ENCODE data around the gene OR2V2.
A peak's percentile ranks its signal among the peaks of the same experiment; 100 is the strongest.

The OR2V2 gene

DNA sequence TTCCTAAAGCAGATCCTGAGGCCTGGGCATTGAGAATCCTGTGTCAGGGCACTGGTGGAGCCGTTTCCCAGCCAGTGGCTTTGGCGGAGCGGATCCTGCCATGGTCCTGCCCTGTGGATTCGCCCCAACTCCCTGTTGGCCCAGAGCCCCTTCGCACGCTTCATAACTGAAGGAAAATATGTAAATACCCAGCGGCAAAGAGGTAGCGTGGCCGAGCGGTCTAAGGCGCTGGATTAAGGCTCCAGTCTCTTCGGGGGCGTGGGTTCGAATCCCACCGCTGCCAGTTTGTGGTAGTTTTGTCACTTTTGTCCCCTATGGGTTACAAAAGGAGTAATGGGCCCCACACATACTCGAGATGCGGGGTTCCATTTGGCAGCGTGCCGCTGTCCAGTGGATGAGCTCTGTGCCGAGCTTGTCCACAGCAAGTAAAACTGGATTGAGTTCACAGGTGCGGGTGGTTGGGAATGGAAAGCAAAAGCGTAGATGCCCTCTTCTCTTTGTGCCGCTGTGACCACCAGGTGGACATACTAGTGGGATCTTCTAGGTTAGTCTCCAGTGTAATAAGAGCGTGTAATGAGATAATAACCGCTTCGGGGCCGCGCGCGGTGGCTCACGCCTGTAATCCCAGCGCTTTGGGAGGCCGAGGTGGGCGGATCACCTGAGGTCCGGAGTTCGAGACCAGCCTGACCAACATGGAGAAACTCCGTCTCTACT is 40.3 kb downstream of the OR2V2 start:
- TF ChIP-seq, protein P1, sequence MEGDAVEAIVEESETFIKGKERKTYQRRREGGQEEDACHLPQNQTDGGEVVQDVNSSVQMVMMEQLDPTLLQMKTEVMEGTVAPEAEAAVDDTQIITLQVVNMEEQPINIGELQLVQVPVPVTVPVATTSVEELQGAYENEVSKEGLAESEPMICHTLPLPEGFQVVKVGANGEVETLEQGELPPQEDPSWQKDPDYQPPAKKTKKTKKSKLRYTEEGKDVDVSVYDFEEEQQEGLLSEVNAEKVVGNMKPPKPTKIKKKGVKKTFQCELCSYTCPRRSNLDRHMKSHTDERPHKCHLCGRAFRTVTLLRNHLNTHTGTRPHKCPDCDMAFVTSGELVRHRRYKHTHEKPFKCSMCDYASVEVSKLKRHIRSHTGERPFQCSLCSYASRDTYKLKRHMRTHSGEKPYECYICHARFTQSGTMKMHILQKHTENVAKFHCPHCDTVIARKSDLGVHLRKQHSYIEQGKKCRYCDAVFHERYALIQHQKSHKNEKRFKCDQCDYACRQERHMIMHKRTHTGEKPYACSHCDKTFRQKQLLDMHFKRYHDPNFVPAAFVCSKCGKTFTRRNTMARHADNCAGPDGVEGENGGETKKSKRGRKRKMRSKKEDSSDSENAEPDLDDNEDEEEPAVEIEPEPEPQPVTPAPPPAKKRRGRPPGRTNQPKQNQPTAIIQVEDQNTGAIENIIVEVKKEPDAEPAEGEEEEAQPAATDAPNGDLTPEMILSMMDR (IDR thresholded peaks at IDR 0.05; ENCODE audit: borderline replicate concordance, insufficient read depth, low read depth, low read length): no peak

DNA sequence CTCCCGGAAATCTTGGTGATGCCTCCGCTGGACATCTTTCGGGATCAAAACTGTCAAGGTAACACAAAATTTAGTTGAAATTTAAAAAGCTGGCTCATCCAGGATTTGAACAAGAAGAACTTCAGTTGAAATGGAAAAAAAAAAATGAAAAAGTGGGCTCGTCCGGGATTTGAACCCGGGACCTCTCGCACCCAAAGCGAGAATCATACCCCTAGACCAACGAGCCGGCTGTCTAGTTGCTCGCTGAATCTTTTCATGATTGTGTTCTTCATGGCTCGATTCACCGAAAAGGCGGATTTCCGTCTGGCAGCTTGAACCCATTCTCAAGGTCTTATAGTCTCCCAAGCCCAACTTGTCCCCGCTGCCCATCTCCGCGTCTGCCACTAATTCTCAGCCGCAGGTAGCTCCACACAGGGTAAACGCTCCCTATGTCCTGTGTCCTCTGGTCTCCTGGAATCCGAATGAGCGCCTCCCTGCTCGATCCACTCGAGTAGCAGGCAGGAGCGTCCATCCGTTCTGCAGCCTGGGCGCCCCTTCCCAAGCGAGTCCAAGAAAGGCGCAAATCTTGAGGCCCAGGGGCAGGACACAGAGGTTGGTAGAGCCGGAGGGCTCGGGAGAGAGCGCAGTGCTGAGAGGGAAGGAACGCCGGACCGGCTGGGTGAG is 41.4 kb downstream of the OR2V2 start:
- H3K4me3 ChIP-seq (ENCODE audit: low read depth, low read length): peak overlapping the region; percentile 70
- TF ChIP-seq, protein P1 (IDR thresholded peaks at IDR 0.05; ENCODE audit: borderline replicate concordance, insufficient read depth, low read depth, low read length): no peak

More for the DNA sequence above, 40.3 kb downstream of the OR2V2 start:
- H3K4me3 ChIP-seq (ENCODE audit: low read depth, low read length): peak overlapping the region; percentile 53

DNA sequence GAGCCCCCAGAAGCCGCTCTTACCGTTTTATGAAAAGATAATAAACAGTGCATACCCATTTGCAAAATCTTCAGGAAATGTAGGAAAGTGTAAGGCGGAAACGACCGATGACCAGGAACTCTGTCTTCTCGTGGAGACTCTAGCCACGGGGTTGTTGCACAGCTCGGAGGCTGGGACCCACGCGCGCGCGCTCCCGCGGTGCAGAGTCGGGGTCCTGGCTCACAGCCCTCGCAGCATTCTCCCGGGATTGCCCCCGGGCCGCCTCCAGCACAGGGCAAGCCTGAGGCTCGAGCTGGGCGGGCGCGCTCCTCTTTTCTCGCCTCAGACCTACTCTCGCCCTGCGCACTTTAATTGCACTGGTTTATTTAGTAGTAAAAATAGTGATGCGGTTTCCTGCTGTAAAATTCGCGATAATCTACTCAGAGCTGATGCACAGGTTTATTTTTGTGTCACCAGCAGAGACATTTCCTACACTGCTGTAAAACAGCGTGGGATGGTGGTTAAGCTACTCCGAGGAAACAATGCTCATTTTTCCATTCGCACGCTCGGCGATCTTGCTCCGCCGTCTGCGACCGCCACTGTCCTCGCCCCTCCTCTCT is 42.1 kb downstream of the OR2V2 start:
- H3K4me3 ChIP-seq (ENCODE audit: low read depth, low read length): peak overlapping the region; percentile 70
- TF ChIP-seq, protein P1 (IDR thresholded peaks at IDR 0.05; ENCODE audit: borderline replicate concordance, insufficient read depth, low read depth, low read length): no peak

DNA sequence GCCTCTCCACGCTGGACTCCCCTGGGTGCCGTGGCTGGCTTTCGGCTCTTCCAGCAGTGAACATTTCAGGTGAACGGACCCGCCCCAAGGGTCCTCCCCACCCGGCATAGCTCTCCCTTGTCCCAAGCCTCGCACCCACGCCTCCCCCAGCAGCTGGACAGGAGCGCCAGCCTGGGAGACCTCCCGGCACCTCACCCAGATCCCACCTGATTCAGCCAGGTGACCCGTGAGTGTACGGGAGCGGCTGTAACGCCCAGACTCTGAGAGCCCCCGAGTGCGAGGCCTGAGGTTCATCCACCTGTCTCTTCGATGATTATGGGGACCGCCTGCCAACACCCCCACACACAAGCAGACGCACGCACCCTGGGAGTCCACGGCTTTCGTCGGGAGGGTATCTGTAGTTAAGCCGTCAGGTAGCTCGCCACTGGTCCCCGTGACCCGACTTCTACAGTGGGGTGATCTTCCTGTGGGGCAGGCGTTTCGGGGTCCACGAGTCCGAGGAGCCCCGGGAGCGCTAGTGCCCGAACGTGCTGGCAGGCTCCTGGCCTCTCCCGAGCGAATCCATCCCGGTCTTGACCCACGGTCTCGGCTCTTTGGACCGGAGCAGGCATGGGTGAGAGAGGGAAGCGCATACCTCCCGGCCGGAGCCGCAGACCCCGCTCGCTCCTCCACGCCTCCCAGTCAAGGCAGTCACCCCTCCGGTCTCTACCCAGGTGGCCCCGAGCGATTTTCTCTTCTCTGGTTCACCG is 42.8 kb downstream of the OR2V2 start:
- TF ChIP-seq, protein P1 (IDR thresholded peaks at IDR 0.05; ENCODE audit: borderline replicate concordance, insufficient read depth, low read depth, low read length): no peak
- peak overlapping the region; percentile 70 for H3K4me3 ChIP-seq (ENCODE audit: low read depth, low read length)

DNA sequence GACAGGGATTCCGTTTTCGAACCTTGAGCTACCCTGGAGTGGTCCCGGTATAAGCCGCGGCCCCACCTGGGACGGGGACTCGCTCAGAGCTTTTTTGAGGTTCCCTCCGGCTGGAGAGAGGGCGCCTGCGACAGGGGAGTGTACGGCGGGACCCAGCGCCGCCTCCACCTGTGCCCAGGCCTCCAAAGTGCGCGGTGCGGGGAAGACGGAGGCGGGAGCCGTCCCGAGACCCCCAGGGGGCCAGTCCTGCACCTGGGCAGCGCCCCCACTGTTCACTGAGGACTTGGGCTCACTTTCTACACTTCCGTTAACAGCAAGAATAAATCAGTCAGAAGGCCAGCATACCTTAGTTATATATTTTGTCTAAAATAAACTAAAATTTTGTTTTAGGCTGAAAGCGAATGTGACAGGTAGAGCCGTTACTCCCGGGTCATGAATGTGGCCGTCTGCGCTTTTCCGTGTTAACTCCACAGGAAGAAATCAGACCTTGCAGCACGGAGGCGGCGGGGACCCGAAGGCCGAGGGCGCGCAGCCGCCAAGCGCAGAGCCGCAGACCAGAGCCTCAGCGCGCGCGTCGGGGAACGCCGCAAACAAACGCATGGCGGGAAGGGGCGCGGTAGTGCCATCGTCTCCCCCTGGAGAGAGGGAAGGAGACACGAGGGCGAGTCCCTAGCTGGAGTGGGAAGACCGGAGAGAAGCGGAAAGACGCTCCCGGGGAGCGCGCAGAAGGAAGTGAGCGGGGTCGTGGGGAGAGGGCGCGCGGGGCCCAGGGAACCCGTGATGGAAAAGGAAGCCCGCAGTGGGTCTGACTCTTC is 43.5 kb downstream of the OR2V2 start:
- TF ChIP-seq, protein P1 (IDR thresholded peaks at IDR 0.05; ENCODE audit: borderline replicate concordance, insufficient read depth, low read depth, low read length): peak; percentile 38; the same call in 1 of the 2 replicates
- H3K4me3 ChIP-seq (ENCODE audit: low read depth, low read length): peak overlapping the region; percentile 70
